ENCODE measurements around the gene ACTMAP. TPM values are rescaled to one million over a fixed set of nuclear protein-coding genes. Genes with fewer than 3 reads are reported as not detected.

Gene ACTMAP
- total and polyA plus RNA-seq, 2 of the 13 experiments (the other 11 are each of a cell fraction or from before 2014, with no cell fraction given), result 2.2 to 7.9 TPM

DNA sequence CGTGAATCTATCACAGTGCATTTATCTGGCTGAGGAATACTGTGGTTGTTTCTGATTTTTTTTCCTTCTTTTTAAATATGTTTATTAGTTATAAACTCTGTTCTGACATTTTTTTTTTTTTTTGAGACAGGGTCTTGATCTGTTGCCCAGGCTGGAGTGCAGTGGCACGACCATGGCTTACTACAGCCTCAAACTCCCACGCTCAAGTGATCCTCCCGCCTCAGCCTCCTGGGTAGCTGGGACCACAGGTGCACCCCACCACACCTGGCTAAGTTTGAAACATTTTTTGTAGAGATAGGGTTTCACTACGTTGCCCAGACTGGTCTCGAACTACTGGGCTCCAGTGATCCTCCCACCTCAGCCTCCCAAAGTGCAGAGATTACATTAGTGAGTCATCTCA, 53.3 kb downstream of the ACTMAP start:
- 94% methylated on average over 6 of the region's 6 CpGs for WGBS (ENCODE audit: low lambda C conversion rate)
- DNase-seq (ENCODE audit: low spot score), result no peak
- no peak for FAIRE-seq
- no peaks in the 10 kb centered on the region for H3K79me2 ChIP-seq (ENCODE audit: insufficient read depth, low read length)
- ATAC-seq, result no peak
- in situ Hi-C loops (cut with HindIII; ENCODE audit: extremely low pct_ligation_motif_present, low pct_unique_long_range_greater_than_20kb), result no loop called here
- ChIA-PET POLR2A (no interaction called here), CTCF (ENCODE audit: low intra/inter-chr PET ratio, low total read pairs) (no interaction called here)
- no TSS peak for BruUV-seq (replicated peaks)
- no peak overlapping the region for H2AFZ ChIP-seq (ENCODE audit: low read length)
- no peaks in the 10 kb centered on the region for H3K9me3 ChIP-seq (ENCODE audit: low read length)
- intact Hi-C loops (cut with micrococcal nuclease; ENCODE audit: unreplicated experiment), result no loop called here
- no peak overlapping the region for H3K9ac ChIP-seq (ENCODE audit: insufficient read depth, low read depth, low read length)
- H3K4me3 ChIP-seq (replicated peaks in 1 of 3; ENCODE audit: insufficient read depth in 1 of 3, low read depth in 2 of 3, low read length in 3 of 3), result no peak overlapping the region
- H3K4me2 ChIP-seq (ENCODE audit: low read depth, low read length), result no peak overlapping the region
- H3K27me3 ChIP-seq (ENCODE audit: control insufficient read depth in 1 of 2, insufficient read depth in 2 of 2, low read length in 2 of 2), result no peaks in the 10 kb centered on the region; a peak in 1 of 5 replicates
- peaks cover 6 to 14% of the 10 kb centered on the region in 2 experiments for H3K36me3 ChIP-seq (replicated peaks in 1 of 2; ENCODE audit: control insufficient read depth in 1 of 2, insufficient read depth in 2 of 2, low read length in 2 of 2)
- 0 out of 2 replicates have a peak, but pooled peaks cover under 1% of the 10 kb centered on the region for H3K4me1 ChIP-seq (ENCODE audit: insufficient read depth, low read length)
- H3K27ac ChIP-seq (ENCODE audit: extremely low read length, insufficient read depth, low read length), result no peak overlapping the region
- H4K20me1 ChIP-seq (ENCODE audit: insufficient read depth, low read length), result no peaks in the 10 kb centered on the region
- TF ChIP-seq ZMAT5 (CRISPR knock-in tag; IDR thresholded peaks at IDR 0.05; ENCODE audit: borderline replicate concordance, low read depth), result no peak
- no peak for TF ChIP-seq PRPF4 (IDR thresholded peaks at IDR 0.05; ENCODE audit: low read depth, low read length, poor library complexity, severe bottlenecking)
- no peak for TF ChIP-seq SMARCC2 (IDR thresholded peaks at IDR 0.05)
- TF ChIP-seq ZBTB3 (CRISPR knock-in tag; IDR thresholded peaks at IDR 0.05; ENCODE audit: borderline replicate concordance, low read depth), result no peak
- no peak for TF ChIP-seq ZNF343 (CRISPR knock-in tag; IDR thresholded peaks at IDR 0.05)
- TF ChIP-seq IRF1 (CRISPR knock-in tag; IDR thresholded peaks at IDR 0.05; ENCODE audit: low read depth), result no peak
- no peak for TF ChIP-seq MAFG (CRISPR knock-in tag; IDR thresholded peaks at IDR 0.05)
- no peak for TF ChIP-seq NFAT5 (CRISPR knock-in tag; IDR thresholded peaks at IDR 0.05)
- no peak for TF ChIP-seq ZNF251 (CRISPR knock-in tag; IDR thresholded peaks at IDR 0.05)
- TF ChIP-seq ZNF788 (CRISPR knock-in tag; IDR thresholded peaks at IDR 0.05; ENCODE audit: borderline replicate concordance), result no peak
- no peak for TF ChIP-seq ZNF768 (CRISPR knock-in tag; IDR thresholded peaks at IDR 0.05)
- TF ChIP-seq, protein P1, sequence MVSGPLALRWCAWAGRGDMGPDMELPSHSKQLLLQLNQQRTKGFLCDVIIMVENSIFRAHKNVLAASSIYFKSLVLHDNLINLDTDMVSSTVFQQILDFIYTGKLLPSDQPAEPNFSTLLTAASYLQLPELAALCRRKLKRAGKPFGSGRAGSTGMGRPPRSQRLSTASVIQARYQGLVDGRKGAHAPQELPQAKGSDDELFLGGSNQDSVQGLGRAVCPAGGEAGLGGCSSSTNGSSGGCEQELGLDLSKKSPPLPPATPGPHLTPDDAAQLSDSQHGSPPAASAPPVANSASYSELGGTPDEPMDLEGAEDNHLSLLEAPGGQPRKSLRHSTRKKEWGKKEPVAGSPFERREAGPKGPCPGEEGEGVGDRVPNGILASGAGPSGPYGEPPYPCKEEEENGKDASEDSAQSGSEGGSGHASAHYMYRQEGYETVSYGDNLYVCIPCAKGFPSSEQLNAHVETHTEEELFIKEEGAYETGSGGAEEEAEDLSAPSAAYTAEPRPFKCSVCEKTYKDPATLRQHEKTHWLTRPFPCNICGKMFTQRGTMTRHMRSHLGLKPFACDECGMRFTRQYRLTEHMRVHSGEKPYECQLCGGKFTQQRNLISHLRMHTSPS (CRISPR knock-in tag; IDR thresholded peaks at IDR 0.05; ENCODE audit: low read depth), result no peak
- TF ChIP-seq ERF (CRISPR knock-in tag; IDR thresholded peaks at IDR 0.05), result no peak
- no peak for TF ChIP-seq KDM5B (CRISPR knock-in tag; IDR thresholded peaks at IDR 0.05; ENCODE audit: borderline replicate concordance)
- no peak for TF ChIP-seq KLF6 (CRISPR knock-in tag; IDR thresholded peaks at IDR 0.05)
- no peak for TF ChIP-seq ISX (CRISPR knock-in tag; conservative IDR thresholded peaks at IDR 0.05)
